A673 (cell line): ENCODE results near the gene N4BP3.

Experiments
- CTCF ChIP-seq: fragments of 300-800, 200-600 bp; sonication (generic); conservative IDR thresholded peaks from 2 replicates; pipeline ENCODE4 v1.5.1; 2017; ENCODE audit warnings: low read depth, mild to moderate bottlenecking, antibody characterized with exemption, low read length, moderate library complexity, mixed read lengths
- EZH2 ChIP-seq: fragments of 200-600 bp; sonication (generic); IDR thresholded peaks from 2 replicates; pipeline ENCODE4 v1.6.1; 2017; ENCODE audit warnings: borderline replicate concordance, low read depth, mild to moderate bottlenecking, mixed read lengths, antibody characterized with exemption, low read length; ENCODE audit not compliant: poor library complexity, severe bottlenecking

DNA sequence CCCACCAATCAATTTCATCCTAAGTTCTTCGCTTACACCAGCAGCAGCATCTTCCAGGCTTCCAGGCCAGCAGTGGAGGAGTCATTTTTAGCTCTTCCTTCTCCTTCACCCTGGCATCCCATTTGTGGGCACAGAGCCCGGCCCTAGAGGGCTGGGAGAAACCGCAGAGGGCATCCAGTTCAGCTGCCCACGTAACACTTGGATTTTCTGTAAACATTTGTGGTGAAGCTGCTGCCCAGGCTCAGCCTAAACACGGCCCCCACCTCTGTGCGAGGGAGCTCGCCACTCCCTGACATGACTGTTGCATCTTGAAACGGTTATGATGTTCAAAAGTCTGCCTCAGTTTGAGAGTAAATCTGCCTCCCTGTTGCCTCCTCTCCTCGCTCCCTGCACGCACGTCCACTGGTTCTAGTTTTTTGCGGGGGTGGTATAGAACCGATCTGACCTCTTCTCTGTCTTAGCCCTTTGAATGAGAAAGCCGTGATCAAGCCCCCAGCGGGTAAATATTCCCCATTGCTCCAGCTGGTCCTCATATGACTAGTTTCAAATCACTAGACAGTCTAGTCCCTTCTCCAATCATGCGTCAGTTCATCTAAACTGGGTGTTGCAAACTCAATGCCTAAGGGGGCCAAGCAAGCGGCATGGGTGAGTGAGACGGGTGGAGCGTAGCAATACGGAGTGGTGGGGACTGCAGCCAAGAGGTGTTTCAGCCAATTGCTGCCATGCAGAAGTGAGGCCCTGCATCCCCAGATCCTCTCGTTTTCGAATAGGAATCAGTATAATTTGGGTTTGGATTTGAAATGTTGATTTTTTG, 34.9 kb upstream of the N4BP3 start:
- TF ChIP-seq CTCF, result no peak
- TF ChIP-seq EZH2, result no peak
